ENCODE data around the gene COQ9. TPM values are rescaled to one million over a fixed set of nuclear protein-coding genes. Genes with fewer than 3 reads are reported as not detected.

COQ9 gene
- total RNA-seq, 4 donors from 2014 or later = 41.8 to 112 (median 76.1) TPM

DNA sequence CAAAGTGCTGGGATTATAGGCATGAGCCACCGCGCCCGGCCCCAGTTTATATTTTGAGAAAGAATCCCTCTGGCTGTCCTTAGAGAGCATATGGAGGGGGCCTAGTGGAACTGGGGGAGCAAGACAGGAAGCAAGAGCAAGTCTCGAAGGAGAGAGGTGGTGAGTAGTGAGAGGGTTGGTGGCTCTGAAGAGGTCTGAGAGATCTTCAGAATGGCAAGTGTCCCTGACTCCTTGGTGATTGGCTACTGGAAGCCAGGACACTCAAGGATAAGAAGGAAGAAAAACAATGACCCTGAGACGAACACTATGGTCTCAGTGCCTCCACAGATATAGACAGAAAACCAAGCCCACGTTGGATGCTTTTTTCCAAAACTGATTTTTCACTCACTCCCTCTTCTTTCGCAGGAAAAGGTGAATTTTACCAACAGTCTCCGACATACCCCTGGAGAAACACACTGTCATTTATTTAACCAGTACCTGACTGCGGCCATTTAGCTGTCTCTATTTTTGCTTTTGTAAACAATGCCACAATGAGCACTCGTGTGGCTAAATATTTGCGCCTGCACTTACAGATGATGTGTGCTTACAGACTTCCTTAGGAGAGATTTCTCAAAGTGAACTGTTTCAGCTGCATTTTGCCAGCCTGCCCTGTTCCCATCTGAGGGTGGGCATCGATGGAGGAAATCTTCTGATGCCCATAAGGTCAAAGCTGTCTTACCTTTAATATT is 54.9 kb downstream of the COQ9 start:
- Histone ChIP-seq H3K4me3 (replicated peaks in 1 of 3) (no peak overlapping the region), H3K27ac (no peak overlapping the region), H3K27me3 (no peaks in the 10 kb centered on the region), H3K36me3 (no peaks in the 10 kb centered on the region), H3K4me1 (no peaks in the 10 kb centered on the region), H3K9me3 (no peaks in the 10 kb centered on the region)
- DNase-seq = no peak
- WGBS, 2 donors = 60 to 72% methylated on average over 12 of the region's 12 CpGs
- intact Hi-C loops (cut with DNase I) = no loop called here
- TF ChIP-seq POLR2A (IDR thresholded peaks at IDR 0.05) = no peak
- TF ChIP-seq, protein P1, sequence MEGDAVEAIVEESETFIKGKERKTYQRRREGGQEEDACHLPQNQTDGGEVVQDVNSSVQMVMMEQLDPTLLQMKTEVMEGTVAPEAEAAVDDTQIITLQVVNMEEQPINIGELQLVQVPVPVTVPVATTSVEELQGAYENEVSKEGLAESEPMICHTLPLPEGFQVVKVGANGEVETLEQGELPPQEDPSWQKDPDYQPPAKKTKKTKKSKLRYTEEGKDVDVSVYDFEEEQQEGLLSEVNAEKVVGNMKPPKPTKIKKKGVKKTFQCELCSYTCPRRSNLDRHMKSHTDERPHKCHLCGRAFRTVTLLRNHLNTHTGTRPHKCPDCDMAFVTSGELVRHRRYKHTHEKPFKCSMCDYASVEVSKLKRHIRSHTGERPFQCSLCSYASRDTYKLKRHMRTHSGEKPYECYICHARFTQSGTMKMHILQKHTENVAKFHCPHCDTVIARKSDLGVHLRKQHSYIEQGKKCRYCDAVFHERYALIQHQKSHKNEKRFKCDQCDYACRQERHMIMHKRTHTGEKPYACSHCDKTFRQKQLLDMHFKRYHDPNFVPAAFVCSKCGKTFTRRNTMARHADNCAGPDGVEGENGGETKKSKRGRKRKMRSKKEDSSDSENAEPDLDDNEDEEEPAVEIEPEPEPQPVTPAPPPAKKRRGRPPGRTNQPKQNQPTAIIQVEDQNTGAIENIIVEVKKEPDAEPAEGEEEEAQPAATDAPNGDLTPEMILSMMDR (IDR thresholded peaks at IDR 0.05) = no peak

DNA sequence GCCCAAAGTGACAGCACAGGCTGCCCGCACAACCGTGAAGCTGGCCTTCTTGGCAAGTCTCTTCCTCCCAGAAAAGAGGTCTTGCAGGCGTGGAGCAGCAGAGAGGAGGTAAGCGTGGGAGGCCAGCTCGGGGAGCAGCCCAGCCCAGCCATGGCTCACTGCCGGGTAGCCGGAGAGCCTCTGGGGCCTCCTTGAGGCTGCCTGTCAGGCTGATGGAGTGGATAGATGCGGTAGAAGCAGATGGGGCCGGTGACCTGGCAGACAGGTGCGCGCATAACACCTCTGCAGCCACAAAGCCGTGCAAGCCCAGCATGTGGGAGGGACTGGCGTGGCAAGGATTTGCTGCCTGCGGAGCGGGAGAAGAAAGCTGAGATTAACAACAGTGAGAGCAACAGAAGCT is 56.1 kb downstream of the COQ9 start:
- Histone ChIP-seq H3K27me3 (no peaks in the 10 kb centered on the region), H3K9me3 (no peaks in the 10 kb centered on the region), H3K36me3 (no peaks in the 10 kb centered on the region), H3K4me1 (no peaks in the 10 kb centered on the region), H3K27ac (no peak overlapping the region), H3K4me3 (replicated peaks in 1 of 3) (no peak overlapping the region)
- intact Hi-C loops (cut with DNase I) = no loop called here
- no peak for TF ChIP-seq POLR2A (IDR thresholded peaks at IDR 0.05)
- TF ChIP-seq, protein P1 (IDR thresholded peaks at IDR 0.05) = no peak
- 44 to 61% methylated on average over 10 to 12 of the region's 15 CpGs for WGBS, 2 donors
- no peak for DNase-seq

DNA sequence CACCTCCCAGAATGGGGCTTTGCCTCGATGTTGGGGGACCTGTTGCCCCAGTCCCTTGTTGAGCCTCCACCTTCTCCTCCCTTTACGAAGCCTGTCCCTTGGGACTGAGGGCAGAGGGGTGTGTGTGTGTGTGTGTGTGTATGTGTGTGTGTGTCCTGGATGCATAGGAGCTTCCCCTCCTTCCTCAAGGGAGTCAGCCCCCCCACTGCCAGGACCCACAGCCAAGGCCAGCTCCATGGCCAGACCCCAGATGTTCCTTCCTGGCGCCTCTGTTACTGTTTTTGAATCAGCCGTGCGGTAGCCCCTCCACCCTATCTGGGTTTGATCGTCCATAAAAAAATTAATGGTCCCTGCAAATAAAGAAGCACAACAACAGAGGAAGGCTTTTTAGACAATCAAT is 56.7 kb downstream of the COQ9 start:
- H3K27ac ChIP-seq = no peak overlapping the region
- TF ChIP-seq POLR2A (IDR thresholded peaks at IDR 0.05) = no peak
- TF ChIP-seq, protein P1 (IDR thresholded peaks at IDR 0.05) = no peak
- no peak overlapping the region for H3K4me3 ChIP-seq (replicated peaks in 1 of 3)
- H3K9me3 ChIP-seq = no peaks in the 10 kb centered on the region
- no peaks in the 10 kb centered on the region for H3K36me3 ChIP-seq
- 72 to 75% methylated on average over 4 to 6 of the region's 6 CpGs for WGBS, 2 donors
- intact Hi-C loops (cut with DNase I) = no loop called here
- no peaks in the 10 kb centered on the region for H3K4me1 ChIP-seq
- H3K27me3 ChIP-seq = no peaks in the 10 kb centered on the region
- no peak for DNase-seq

DNA sequence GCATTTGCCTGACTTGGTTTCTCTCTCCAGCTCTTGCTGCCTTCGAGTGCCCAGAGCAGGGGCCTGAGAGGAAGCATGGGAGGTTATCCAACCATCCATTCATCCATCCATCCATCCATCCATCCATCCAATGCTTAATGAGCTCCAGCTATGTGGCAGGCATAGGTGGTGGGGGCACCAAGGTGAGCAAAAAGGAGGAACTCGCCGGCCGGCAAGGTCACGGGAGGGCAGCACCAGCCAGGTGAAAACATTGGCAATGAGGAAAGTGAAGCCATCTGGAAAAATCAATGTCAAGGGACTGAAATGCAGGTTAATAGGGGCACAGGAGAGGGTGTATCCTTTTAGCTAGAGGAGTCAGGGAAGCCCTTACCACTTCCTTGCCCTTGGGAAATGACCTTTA is 57.2 kb downstream of the COQ9 start:
- Histone ChIP-seq H3K36me3 (no peaks in the 10 kb centered on the region), H3K4me1 (no peaks in the 10 kb centered on the region), H3K4me3 (replicated peaks in 1 of 3) (no peak overlapping the region), H3K27ac (no peak overlapping the region), H3K9me3 (no peaks in the 10 kb centered on the region), H3K27me3 (no peaks in the 10 kb centered on the region)
- TF ChIP-seq, protein P1 (IDR thresholded peaks at IDR 0.05) = no peak
- TF ChIP-seq POLR2A (IDR thresholded peaks at IDR 0.05) = no peak
- 74 to 86% methylated on average over 5 of the region's 5 CpGs for WGBS, 2 donors
- intact Hi-C loops (cut with DNase I) = no loop called here
- DNase-seq = no peak

- Histone ChIP-seq H3K4me1 (no peaks in the 10 kb centered on the region), H3K9me3 (no peaks in the 10 kb centered on the region), H3K36me3 (no peaks in the 10 kb centered on the region), H3K4me3 (replicated peaks in 1 of 3) (no peak overlapping the region), H3K27me3 (no peaks in the 10 kb centered on the region), H3K27ac (no peak overlapping the region)
- TF ChIP-seq, protein P1 (IDR thresholded peaks at IDR 0.05) = no peak
- TF ChIP-seq POLR2A (IDR thresholded peaks at IDR 0.05) = no peak
- 81 to 88% methylated on average over 6 of the region's 6 CpGs for WGBS, 2 donors
- intact Hi-C loops (cut with DNase I) = no loop called here
- no peak for DNase-seq
Observed at GRCh38 chr16:57505169-57505568, 57.9 kb downstream of the COQ9 start.

All from thyroid gland (tissue), 4 donors.